CD4-positive, alpha-beta T cell treated with Interleukin-2 at 100 ng/mL for 4 hours (primary cell): Measurements from ENCODE around the gene DUS2.
"Not testable (repeated sequence)": the region's sequence is repeated elsewhere in the genome, so short reads cannot be mapped to it uniquely, and the experiment has no call there.

ENCODE experiments used
- DNase-seq: peaks from one replicate; pipeline ENCODE4 v3.0.0-alpha.2; 2020; ENCODE audit warnings: low spot score

The DUS2 gene

DNA sequence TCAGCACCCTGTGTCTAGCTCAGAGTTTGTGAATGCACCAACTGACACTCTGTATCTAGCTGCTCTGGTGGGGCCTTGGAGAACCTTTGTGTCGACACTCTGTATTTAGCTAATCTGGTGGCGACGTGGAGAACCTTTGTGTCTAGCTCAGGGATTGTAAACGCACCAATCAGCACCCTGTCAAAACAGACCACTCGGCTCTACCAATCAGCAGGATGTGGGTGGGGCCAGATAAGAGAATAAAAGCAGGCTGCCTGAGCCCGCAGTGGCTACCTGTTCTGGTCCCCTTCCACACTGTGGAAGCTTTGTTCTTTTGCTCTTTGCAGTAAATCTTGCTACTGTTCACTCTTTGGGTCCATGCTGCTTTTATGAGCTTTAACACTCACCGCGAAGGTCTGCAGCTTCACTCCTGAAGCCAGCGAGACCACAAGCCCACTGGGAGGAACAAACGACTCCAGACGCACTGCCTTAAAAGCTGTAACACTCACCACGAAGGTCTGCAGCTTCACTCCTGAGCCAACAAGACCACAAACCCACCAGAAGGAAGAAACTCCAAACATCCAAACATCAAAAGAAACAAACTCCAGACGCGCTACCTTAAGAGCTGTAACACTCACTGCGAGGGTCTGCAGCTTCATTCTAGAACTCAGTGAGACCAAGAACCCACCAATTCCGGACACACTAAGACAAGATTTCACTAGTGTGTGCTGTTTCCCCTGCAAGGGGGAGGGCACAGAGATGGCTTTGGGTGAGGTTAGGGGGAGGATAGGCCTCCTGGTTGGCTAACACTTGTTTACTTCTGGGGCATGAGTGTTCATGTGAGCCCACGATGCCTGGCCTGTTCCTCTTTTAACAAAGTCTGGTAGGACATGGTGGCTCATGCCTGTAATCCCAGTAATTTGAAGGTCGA is 24.1 kb upstream of the DUS2 start, which contains the start of gene DPEP2:
TSS of gene DPEP2 (minus strand) at position 706 of the 910 bp plus-strand sequence. CDS start 6,272 bp downstream, outside the sequence.
- DNase-seq = peak; percentile 65

- no peak for DNase-seq
Observed at GRCh38 chr16:67999985-68000384, 23.1 kb upstream of the DUS2 start.

GRCh38 chr16:68000450-68000849 is 22.6 kb upstream of the DUS2 start:
- DNase-seq = no peak

GRCh38 chr16:68003031-68003430 is 20.1 kb upstream of the DUS2 start:
- DNase-seq = no peak

- DNase-seq = no peak
Observed at GRCh38 chr16:68005211-68005610, 17.9 kb upstream of the DUS2 start.

- DNase-seq = peak; percentile 75
Observed at GRCh38 chr16:68005786-68006286, 17.2 kb upstream of the DUS2 start.

DNA sequence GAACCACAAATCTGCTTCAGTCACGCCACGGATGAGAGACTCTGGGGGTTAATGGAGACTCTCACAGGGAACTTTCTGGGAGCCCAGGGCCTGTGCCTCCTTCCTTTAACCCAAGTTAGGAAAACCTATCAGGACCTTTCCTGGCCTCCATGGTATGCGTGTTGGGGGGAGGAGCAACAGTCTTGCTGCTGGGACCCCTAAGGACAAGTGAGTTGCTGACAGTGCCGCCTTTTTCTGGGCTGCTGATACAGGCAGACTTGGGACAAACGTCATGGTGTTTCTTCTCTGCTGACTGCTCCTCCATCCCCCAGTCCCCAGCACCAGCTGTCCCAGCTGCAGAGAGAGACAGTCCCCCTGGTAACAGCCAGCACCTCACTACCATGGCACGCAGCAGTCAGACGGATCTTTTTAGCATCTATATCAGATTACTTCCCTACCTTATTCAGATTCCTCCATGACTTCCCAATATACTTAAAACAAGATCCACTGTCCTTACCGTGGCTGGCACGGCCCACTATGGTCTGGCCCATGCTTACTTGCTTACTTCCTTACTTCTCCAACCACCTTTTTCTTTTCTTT is 13.8 kb upstream of the DUS2 start:
- DNase-seq = no peak

- DNase-seq = not testable (repeated sequence)
Observed at GRCh38 chr16:68009872-68010271, 13.2 kb upstream of the DUS2 start.

GRCh38 chr16:68013440-68013839 is 9.6 kb upstream of the DUS2 start:
- DNase-seq = no peak

DNA sequence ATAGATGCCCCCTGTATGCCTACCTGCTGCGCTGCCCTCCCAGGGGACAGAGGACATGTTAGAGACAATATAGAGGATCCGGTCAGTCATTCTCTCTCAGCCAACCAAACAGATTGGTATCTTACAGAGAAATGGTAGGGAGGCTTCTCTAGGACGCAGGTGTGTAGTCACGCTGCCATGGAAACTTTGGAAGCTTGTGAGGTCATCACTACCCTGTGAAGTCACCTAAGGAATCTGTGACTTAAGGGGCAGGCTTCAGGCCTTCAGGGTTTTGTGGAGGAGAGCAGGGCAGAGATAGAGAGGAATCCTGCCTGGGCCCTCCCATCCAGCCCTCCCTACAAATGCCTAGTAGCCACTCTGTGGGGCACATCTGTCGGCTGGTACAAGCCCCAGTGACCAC is 7.4 kb upstream of the DUS2 start, which contains the start of gene DPEP2NB:
TSS of gene DPEP2NB (minus strand) at position 231 of the 400 bp plus-strand sequence. CDS start at position 90, 141 bp downstream.
- DNase-seq = no peak

DNA sequence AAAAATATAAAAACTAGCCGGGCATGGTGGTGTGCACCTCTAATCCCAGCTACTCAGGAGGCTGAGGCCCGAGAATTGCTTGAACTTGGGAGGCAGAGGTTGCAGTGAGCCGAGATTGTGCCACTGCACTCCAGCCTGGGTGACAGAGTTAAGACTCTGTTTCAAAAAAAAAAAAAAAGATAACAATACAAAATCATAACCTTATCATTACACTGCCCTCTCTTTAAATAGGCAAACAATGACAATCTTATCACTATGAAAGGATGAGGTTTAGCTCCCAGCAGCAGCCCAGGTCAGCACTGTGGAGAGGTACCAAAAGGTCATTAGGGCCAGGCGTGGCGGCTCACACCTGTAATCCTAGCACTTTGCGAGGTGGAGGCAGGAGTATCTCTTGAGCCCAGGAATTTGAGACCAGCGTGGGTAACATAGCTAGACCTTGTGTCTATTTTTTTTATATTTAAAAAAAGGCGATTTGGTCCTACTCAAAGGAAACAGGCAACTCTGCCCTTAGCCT is 3.9 kb upstream of the DUS2 start:
- no peak for DNase-seq

DNA sequence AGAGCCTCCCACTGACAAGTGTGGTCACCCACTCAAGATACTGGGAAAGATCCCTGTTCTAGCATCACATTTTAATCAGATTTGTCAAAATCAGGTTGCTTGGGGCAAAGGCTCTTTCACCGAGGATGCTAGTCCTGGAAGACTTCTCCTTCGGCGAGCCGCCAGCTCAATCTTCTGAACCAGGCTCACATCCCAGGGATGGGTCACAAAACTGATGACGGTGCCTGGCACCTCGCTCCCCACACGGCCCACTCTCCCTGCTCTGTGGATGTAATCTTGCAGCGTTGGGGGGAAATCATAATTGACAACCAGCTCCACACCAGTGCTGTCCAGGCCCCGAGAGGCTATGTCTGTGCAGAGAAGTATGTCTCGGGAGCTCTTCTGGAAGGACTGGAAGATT is 1.6 kb upstream of the DUS2 start:
- DNase-seq = no peak

GRCh38 chr16:68022278-68022727 is 781 bp upstream of the DUS2 start:
- DNase-seq = no peak

DNA sequence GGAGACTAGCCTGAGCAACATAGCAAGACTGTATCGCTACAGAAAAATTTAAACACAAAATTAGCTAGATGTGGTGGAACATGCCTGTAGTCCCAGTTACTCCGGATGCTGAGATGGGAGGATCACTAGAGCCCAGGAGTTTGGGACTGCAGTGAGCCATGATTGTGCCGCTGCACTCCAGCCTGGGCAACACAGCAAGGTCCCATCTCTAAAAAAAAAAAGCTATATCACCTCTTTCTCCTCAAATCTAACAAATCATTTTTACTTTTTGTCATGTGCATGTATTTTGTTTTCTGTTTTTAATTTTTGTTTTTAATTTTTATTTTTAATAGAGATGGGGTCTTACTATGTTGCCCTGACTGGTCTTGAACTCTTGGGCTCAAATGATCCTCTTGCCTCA is 5.9 kb downstream of the DUS2 start:
- DNase-seq = no peak

DNA sequence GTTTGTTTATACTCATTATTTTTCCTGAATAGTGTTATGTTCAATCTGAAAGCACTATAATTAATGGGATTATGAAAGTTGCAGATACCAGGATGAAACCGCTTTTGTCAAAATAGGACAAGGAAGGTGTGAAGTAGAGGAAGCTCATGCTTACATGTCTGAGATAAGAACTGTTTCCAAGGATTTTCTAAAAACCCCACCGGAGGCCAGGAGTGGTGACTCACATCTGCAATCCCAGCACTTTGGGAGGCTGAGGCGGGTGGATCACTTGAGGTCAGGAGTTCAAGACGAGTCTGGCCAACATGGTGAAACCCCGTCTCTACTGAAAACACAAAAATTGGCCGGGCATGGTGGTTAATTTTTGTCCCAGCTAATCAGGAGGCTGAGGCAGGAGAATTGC is 7.0 kb downstream of the DUS2 start:
- DNase-seq = not testable (repeated sequence)

DNA sequence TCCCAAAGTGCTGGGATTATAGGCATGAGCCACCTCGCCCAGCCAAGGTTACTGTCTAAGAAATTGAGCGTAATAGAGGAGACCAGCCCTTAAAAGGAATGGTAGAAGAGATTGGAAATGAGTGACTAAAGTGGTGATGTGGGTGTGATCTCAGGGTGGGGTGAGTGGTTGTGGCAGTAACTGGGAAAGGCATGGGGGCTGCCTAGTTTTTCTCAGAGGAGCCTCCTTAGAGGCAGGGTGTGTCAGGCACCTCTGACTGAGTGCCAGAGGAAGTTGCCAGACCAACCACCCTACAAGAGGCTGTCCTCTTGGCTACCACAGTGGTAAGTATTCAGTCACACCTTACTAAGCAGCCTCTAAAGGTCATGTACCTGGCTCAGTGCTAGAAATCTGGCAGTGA is 8.9 kb downstream of the DUS2 start:
- peak; percentile 33 for DNase-seq

GRCh38 chr16:68033101-68033500 is 10.0 kb downstream of the DUS2 start:
- DNase-seq = no peak

GRCh38 chr16:68035227-68035626 is 12.1 kb downstream of the DUS2 start:
- no peak for DNase-seq

DNA sequence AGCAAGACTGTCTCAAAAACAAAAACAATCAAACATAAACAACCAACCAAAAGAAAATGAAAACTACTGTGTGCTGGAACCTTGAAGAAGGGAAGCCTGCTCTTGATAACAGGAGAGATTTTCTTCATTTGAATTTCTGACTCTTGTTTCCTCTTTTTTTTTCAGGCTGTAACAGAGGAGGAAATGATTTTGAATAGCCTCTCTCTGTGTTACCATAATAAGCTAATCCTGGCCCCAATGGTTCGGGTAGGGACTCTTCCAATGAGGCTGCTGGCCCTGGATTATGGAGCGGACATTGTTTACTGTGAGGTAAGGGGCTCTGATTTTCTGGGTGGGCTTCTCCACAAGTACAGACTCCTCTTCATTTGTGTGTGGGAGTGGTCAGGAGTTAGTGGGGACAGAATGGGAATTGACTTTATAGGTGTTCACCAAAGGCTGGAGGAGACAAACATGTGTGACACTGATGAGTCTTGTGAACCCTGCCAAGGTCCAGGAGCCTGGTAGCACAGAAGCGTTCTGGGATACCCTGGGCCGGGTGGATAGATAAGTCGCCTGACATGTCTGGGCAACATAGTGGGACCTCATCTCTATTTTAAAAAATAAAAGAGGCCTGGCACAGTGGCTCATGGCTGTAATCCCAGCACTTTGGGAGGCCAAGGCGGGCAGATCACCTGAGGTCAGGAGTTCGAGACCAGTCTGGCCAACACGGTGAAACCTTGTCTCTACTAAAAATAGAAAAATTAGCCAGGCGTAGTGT is 14.9 kb downstream of the DUS2 start:
- DNase-seq = no peak

GRCh38 chr16:68040506-68041288 is 17.6 kb downstream of the DUS2 start:
- peak; percentile 92 for DNase-seq

DNA sequence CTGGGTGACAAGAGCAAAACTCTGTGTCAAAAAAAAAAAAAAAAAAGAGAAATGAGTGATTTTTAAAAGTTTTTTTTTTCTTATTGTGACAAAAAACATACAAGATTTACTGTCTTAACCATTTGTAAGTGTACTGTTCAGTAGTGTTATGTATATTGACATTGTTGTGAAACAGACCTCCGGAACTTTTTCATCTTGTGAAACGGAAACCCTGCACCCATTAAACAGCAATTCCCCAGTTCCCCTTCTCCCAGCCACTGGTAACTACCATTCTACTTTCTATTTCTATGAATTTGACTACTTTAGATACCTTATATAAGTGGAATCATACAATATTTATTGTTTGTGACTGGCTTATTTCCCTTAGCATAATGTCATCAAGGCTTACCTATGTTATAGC is 18.7 kb downstream of the DUS2 start:
- no peak for DNase-seq
